SK-N-SH (cell line): ENCODE data around the gene ZNF471. TPM values are rescaled to one million over a fixed set of nuclear protein-coding genes. Genes with fewer than 3 reads are reported as not detected.

Experiments
- CTCF ChIA-PET: fragments of 300-600, 350-600 bp; formaldehyde crosslinking; extraction: SDS; loops from one replicate; lab custom pipeline; 2021; lab: Yijun Ruan, JAX
- POLR2A ChIA-PET: fragments of 350-600 bp; sonication (Branson Sonifier 250); formaldehyde crosslinking; extraction: SDS; loops from one replicate; lab custom pipeline; 2020; ENCODE audit warnings: antibody characterized with exemption, inconsistent platforms; lab: Yijun Ruan, JAX
- DNase-seq: peaks from one replicate; pipeline ENCODE4 v3.0.0; 2012
- H2AFZ ChIP-seq: fragments of 200-600 bp; sonication (generic); 2 replicates; pipeline ENCODE4 v1.8.1; 2016; ENCODE audit warnings: antibody characterized with exemption, mild to moderate bottlenecking, low read depth
- H3F3A ChIP-seq: fragments of 200-600 bp; sonication (generic); replicated peaks from 2 replicates; pipeline ENCODE3; 2016; ENCODE audit warnings: antibody characterized with exemption, mild to moderate bottlenecking; ENCODE audit not compliant: insufficient read depth
- H3K27ac ChIP-seq, 2 experiments: fragments of 200-500 bp in 1 of 2; fragments of 200-600 bp in 1 of 2; sonication (Bioruptor generic) in 1 of 2; sonication (generic), shearing (Covaris generic) in 1 of 2; 2 replicates each; pipeline versions ENCODE4 v1.5.1 to v1.6.1; 2014 to 2016; ENCODE audit warnings: low read depth in 2 of 2, inconsistent platforms in 1 of 2, low read length in 1 of 2, mild to moderate bottlenecking in 1 of 2, mixed read lengths in 1 of 2
- H3K27me3 ChIP-seq: fragments of 200-600 bp; sonication (generic), shearing (Covaris generic); 2 replicates; pipeline ENCODE4 v1.6.1; 2016; ENCODE audit warnings: mixed run types; ENCODE audit not compliant: insufficient read depth
- H3K36me3 ChIP-seq, 2 experiments: fragments of 200-500 bp in 1 of 2; fragments of 200-600 bp in 1 of 2; sonication (Bioruptor generic) in 1 of 2; sonication (generic) in 1 of 2; replicated peaks in 1 of 2; 2 replicates each; pipeline versions ENCODE3 to v1.5.1; 2014 to 2016; ENCODE audit warnings: low read length in 1 of 2, mild to moderate bottlenecking in 1 of 2; ENCODE audit not compliant: insufficient read depth in 2 of 2, control insufficient read depth in 1 of 2
- H3K4me1 ChIP-seq, 2 experiments: fragments of 200-500 bp in 1 of 2; fragments of 200-600 bp in 1 of 2; sonication (Bioruptor generic) in 1 of 2; sonication (generic), shearing (Covaris generic) in 1 of 2; 2 replicates each; pipeline versions ENCODE4 v1.5.1 to v1.6.1; 2014 to 2016; ENCODE audit warnings: low read depth in 1 of 2, low read length in 1 of 2, mixed run types in 1 of 2; ENCODE audit not compliant: insufficient read depth in 2 of 2, control insufficient read depth in 1 of 2
- H3K4me2 ChIP-seq: fragments of 200-600 bp; sonication (generic), shearing (Covaris generic); 2 replicates; pipeline ENCODE4 v1.6.1; 2017; ENCODE audit warnings: mixed run types
- H3K4me3 ChIP-seq, 2 experiments: fragments of 200-500 bp in 1 of 2; fragments of 200-600 bp in 1 of 2; sonication (Bioruptor generic) in 1 of 2; sonication (generic), shearing (Covaris generic) in 1 of 2; 2 replicates each; pipeline versions ENCODE4 v1.5.1 to v1.8.1; 2014 to 2016; ENCODE audit warnings: low read depth in 2 of 2, inconsistent platforms in 1 of 2, low read length in 1 of 2, mild to moderate bottlenecking in 1 of 2, mixed read lengths in 1 of 2, moderate library complexity in 1 of 2
- H3K79me2 ChIP-seq: fragments of 200-600 bp; sonication (generic); 2 replicates; pipeline ENCODE4 v1.8.1; 2017; ENCODE audit warnings: mild to moderate bottlenecking; ENCODE audit not compliant: insufficient read depth
- H3K9ac ChIP-seq: fragments of 200-600 bp; sonication (generic); 2 replicates; pipeline ENCODE4 v1.6.1; 2017; ENCODE audit warnings: mixed run types
- H3K9me2 ChIP-seq: fragments of 200-600 bp; sonication (generic); 2 replicates; pipeline ENCODE4 v1.6.1; 2017; ENCODE audit warnings: mixed run types
- H3K9me3 ChIP-seq: fragments of 200-600 bp; sonication (generic); 2 replicates; pipeline ENCODE4 v1.6.1; 2017; ENCODE audit warnings: mixed run types, mild to moderate bottlenecking, moderate library complexity
- H4K20me1 ChIP-seq: fragments of 200-600 bp; sonication (generic); 2 replicates; pipeline ENCODE4 v1.6.1; 2017; ENCODE audit warnings: mild to moderate bottlenecking, mixed run types; ENCODE audit not compliant: insufficient read depth
- FOXJ3 ChIP-seq: sonication (generic); formaldehyde crosslinking; IDR thresholded peaks from 2 replicates; pipeline ENCODE4 v1.5.1; 2020; ENCODE audit warnings: mild to moderate bottlenecking, missing genetic modification reagents
- IRF3 ChIP-seq: fragments of 150-350 bp; IDR thresholded peaks from 2 replicates; pipeline ENCODE4 v1.6.1; 2016; ENCODE audit warnings: mild to moderate bottlenecking, low read depth, low read length
- MAX ChIP-seq: IDR thresholded peaks from 2 replicates; pipeline ENCODE4 v1.4.0; 2012; ENCODE audit warnings: low read depth
- MXI1 ChIP-seq: IDR thresholded peaks from 2 replicates; pipeline ENCODE4 v1.6.1; 2012; ENCODE audit warnings: mild to moderate bottlenecking, low read depth, low read length, improper control_type of control experiment
- NRF1 ChIP-seq: IDR thresholded peaks from 2 replicates; pipeline ENCODE4 v1.6.1; 2012; ENCODE audit warnings: low read depth, mild to moderate bottlenecking, low read length
- POLR2AphosphoS5 ChIP-seq: IDR thresholded peaks from 2 replicates; pipeline ENCODE4 v1.6.1; 2012; ENCODE audit warnings: low read depth, low read length
- SIN3A ChIP-seq: IDR thresholded peaks from 2 replicates; pipeline ENCODE4 v1.6.1; 2012; ENCODE audit warnings: low read depth, mild to moderate bottlenecking, low read length, moderate library complexity, borderline replicate concordance
- TAF1 ChIP-seq: IDR thresholded peaks from 2 replicates; pipeline ENCODE4 v1.6.1; 2012; ENCODE audit warnings: low read depth, mild to moderate bottlenecking, low read length, moderate library complexity, borderline replicate concordance
- USF1 ChIP-seq: IDR thresholded peaks from 2 replicates; pipeline ENCODE4 v1.4.0; 2012; ENCODE audit warnings: low read depth, borderline replicate concordance
- WGBS: methylation state at CpG from one replicate; pipeline ENCODE4 v1.1.6; 2017; ENCODE audit warnings: low lambda C conversion rate; 5-methylcytosine and 5-hydroxymethylcytosine counted together
- polyA plus RNA-seq, 3 experiments: library from polyadenylated mRNA; depleted of rRNA; stranded (reverse); fragments of >200 nt; gene quantifications; 2 replicates each; pipeline ENCODE4 v1.2.3, GENCODE V29; 2012

ZNF471 gene
- 2.5 and 4.0 TPM in 2 replicates for polyA plus RNA-seq (2012; rRNA removed)
- 2.1 and 2.2 TPM in 2 replicates for polyA plus RNA-seq (2012; cell fraction: cytosol; rRNA removed)
- polyA plus RNA-seq (2012; cell fraction: nucleus; rRNA removed): 8.1 and 16.2 TPM in 2 replicates

GRCh38 chr19:56507446-56508289 is at the start of gene ZNF471:
Gene ZNF471 (plus strand): TSS chr19:56507855. CDS start chr19:56511572, 3,717 bp downstream.
- Histone ChIP-seq H3K9ac (peak within 1 kb of the TSS; percentile 88), H3K4me2 (peak within 1 kb of the TSS; percentile 88), H3K9me2 (no peaks in the 10 kb centered on the region), H4K20me1 (no peaks in the 10 kb centered on the region), H3K27me3 (no peaks in the 10 kb centered on the region), H3F3A (no peaks in the 10 kb centered on the region), H3K4me3 (peak within 1 kb of the TSS; percentile 44 to 72), H3K36me3 (peaks cover 0 to 6% of the 10 kb centered on the region in 2 experiments), H3K79me2 (no peaks in the 10 kb centered on the region), H3K4me1 (peaks cover 0 to 10% of the 10 kb centered on the region in 2 experiments; a peak in 1 of 4 replicates), H3K27ac (peak within 1 kb of the TSS; percentile 87 to 94), H2AFZ (peak within 1 kb of the TSS; percentile 90), H3K9me3 (no peaks in the 10 kb centered on the region)
- peak; percentile 98 for DNase-seq
- ChIA-PET POLR2A (no interaction called here), CTCF (no interaction called here)
- WGBS: 1% methylated on average over 25 of the region's 74 CpGs
- TF ChIP-seq MXI1 (peak; percentile 92), SIN3A (0 out of 2 replicates have a peak, but pooled peaks have one; percentile 39), IRF3 (no peak), FOXJ3 (CRISPR knock-in tag) (no peak), POLR2AphosphoS5 (peak; percentile 65), NRF1 (peak; percentile 95), MAX (peak; percentile 93), USF1 (no peak)

GRCh38 chr19:56474308-56474707 is 33.3 kb upstream of the ZNF471 start:
- Histone ChIP-seq H3F3A (no peaks in the 10 kb centered on the region), H2AFZ (no peak overlapping the region), H3K9me2 (no peaks in the 10 kb centered on the region), H3K4me1 (peaks cover 0 to 12% of the 10 kb centered on the region in 2 experiments; a peak in 1 of 4 replicates), H3K27me3 (no peaks in the 10 kb centered on the region), H3K4me2 (no peak overlapping the region), H3K36me3 (peaks cover 20 to 22% of the 10 kb centered on the region in 2 experiments), H3K4me3 (no peak overlapping the region), H3K9ac (no peak overlapping the region), H3K79me2 (peaks cover 36% of the 10 kb centered on the region), H3K27ac (no peak overlapping the region), H4K20me1 (no peaks in the 10 kb centered on the region), H3K9me3 (no peaks in the 10 kb centered on the region)
- ChIA-PET CTCF (no interaction called here), POLR2A (no interaction called here)
- DNase-seq: no peak
- no peak for TF ChIP-seq TAF1
- WGBS: 75% methylated on average over 1 of the region's 3 CpGs
